Hepatocyte (in vitro differentiated cells): ENCODE measurements around the gene APBA2. TPM values are rescaled to one million over a fixed set of nuclear protein-coding genes. Genes with fewer than 3 reads are reported as not detected.

Experiments used
- DNase-seq: peaks from one replicate; pipeline ENCODE4 v3.0.0-alpha.2; 2016; ENCODE audit warnings: low spot score
- H2AFZ ChIP-seq: fragments of 200-600 bp; sonication (generic); 2 replicates; pipeline ENCODE4 v1.6.0; 2016; ENCODE audit warnings: antibody characterized with exemption, mild to moderate bottlenecking
- H3K27ac ChIP-seq: fragments of 200-600 bp; sonication (generic); 2 replicates; pipeline ENCODE4 v1.5.1; 2016; ENCODE audit warnings: mild to moderate bottlenecking
- H3K27me3 ChIP-seq: fragments of 200-600 bp; sonication (generic); 2 replicates; pipeline ENCODE4 v1.6.1; 2016
- H3K36me3 ChIP-seq: fragments of 200-600 bp; sonication (generic); replicated peaks from 2 replicates; pipeline ENCODE4 v1.5.1; 2016; ENCODE audit warnings: low read depth; ENCODE audit not compliant: insufficient read depth
- H3K4me1 ChIP-seq: fragments of 200-600 bp; sonication (generic); 2 replicates; pipeline ENCODE4 v1.5.1; 2016; ENCODE audit warnings: mild to moderate bottlenecking, moderate library complexity; ENCODE audit not compliant: insufficient read depth
- H3K4me2 ChIP-seq: fragments of 200-600 bp; sonication (generic); 2 replicates; pipeline ENCODE4 v1.6.0; 2016
- H3K4me3 ChIP-seq: fragments of 200-600 bp; sonication (generic); 2 replicates; pipeline ENCODE4 v1.5.1; 2016; ENCODE audit warnings: mild to moderate bottlenecking
- H3K79me2 ChIP-seq: fragments of 200-600 bp; sonication (generic); 2 replicates; pipeline ENCODE4 v1.6.0; 2017; ENCODE audit warnings: mild to moderate bottlenecking
- H3K9me2 ChIP-seq: fragments of 200-600 bp; sonication (generic); replicated peaks from 2 replicates; pipeline ENCODE4 v1.6.0; 2017; ENCODE audit warnings: mild to moderate bottlenecking; ENCODE audit not compliant: insufficient read depth
- H3K9me3 ChIP-seq: fragments of 200-600 bp; sonication (generic); 2 replicates; pipeline ENCODE4 v1.5.1; 2016; ENCODE audit warnings: low read depth, mild to moderate bottlenecking
- H4K20me1 ChIP-seq: fragments of 200-600 bp; sonication (generic); 2 replicates; pipeline ENCODE4 v1.6.0; 2016; ENCODE audit warnings: mild to moderate bottlenecking; ENCODE audit not compliant: insufficient read depth, poor library complexity, severe bottlenecking
- EZH2 ChIP-seq: fragments of 200-600 bp; sonication (generic); IDR thresholded peaks from 2 replicates; pipeline ENCODE4 v1.6.1; 2016; ENCODE audit warnings: antibody characterized with exemption, mild to moderate bottlenecking, borderline replicate concordance
- EZH2phosphoT487 ChIP-seq: fragments of 200-600 bp; sonication (generic); IDR thresholded peaks from one replicate; pipeline ENCODE4 v1.6.1; 2018; ENCODE audit warnings: antibody characterized with exemption, mild to moderate bottlenecking, low read depth, moderate library complexity; ENCODE audit not compliant: unreplicated experiment, severe bottlenecking
- WGBS: methylation state at CpG from one replicate; pipeline ENCODE4 v1.1.6; 2016; ENCODE audit warnings: low lambda C conversion rate; ENCODE audit errors: missing lambda C conversion rate; 5-methylcytosine and 5-hydroxymethylcytosine counted together
- polyA plus RNA-seq: library from polyadenylated mRNA; unstranded; fragments of >200 nt; fragmentation: Nextera tagmentation; extraction: Ambion mirVana; gene quantifications from 2 replicates; pipeline ENCODE4 v1.2.1, GENCODE V29; 2016
- total RNA-seq: library from RNA; depleted of rRNA; stranded (reverse); fragments of >200 nt; gene quantifications from 2 replicates; pipeline ENCODE4 v1.2.3, GENCODE V29; 2014
- TF ChIP-seq, protein P1 (sequence below): fragments of 200-600 bp; sonication (generic); IDR thresholded peaks from 2 replicates; pipeline ENCODE4 v1.5.1; 2016; ENCODE audit warnings: antibody characterized with exemption, mild to moderate bottlenecking; ENCODE audit not compliant: poor library complexity

APBA2 gene
- total and polyA plus RNA-seq, 2 experiments from 2014 or later = 8.4 to 10.1 TPM

DNA sequence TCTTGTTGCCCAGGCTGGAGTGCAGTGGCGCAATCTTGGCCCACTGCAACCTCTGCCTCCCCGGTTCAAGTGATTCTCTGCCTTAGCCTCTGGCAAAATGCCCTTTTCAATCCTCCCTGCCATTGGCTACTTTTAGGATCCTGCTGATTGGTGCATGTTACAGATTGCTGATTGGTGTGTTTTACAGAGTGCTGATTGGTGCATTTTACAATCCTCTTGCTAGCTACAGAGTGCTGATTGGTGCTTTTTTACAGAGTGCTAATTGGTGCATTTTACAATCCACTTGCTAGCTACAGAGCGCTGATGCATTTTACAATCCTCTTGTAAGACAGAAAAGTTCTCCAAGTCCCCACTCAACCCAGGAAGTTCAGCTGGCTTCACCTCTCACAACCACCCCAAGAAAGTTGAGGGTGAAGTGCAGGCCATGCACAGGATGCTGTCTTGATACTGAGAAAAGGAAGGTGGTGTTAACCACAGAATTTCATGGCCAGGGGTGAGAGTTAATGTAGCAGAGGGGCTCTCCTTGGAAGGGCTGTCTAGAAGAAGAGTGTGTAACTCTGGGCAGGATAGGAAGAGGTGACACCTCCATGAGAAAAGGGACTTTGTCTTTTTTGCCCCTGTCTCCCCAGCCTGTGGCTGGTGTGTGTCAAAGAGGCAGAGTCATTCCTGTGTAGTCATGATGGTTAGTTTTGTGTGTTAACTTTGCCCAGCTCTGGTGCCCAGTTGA, 145.9 kb downstream of the APBA2 start:
- H3K4me3 ChIP-seq = no peak overlapping the region

DNA sequence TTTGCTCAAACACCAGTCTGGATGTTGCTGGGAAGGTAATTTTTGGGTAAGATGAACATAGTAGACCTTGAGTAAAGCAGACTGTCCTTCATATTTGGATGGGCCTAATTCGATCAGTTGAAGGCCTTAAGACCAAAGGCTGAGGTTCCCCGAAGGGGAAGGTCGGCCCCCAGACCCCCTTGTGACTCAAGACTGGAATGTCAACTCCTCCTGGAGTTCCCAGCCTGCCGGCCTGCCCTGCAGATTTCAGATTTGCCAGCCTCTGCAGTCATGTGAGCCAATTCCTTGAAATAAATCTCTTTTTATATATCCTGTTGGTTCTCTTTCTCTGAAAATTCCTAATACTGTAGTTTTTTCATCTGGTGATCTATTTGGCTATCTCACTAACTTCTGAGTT, 146.5 kb downstream of the APBA2 start:
- H3K27ac ChIP-seq = no peak overlapping the region
- no peaks in the 10 kb centered on the region for H3K9me3 ChIP-seq
- H3K4me3 ChIP-seq = no peak overlapping the region
- no peak overlapping the region for H2AFZ ChIP-seq
- H4K20me1 ChIP-seq = no peaks in the 10 kb centered on the region
- no peaks in the 10 kb centered on the region for H3K4me1 ChIP-seq
- no peaks in the 10 kb centered on the region for H3K36me3 ChIP-seq
- DNase-seq = no peak
- H3K79me2 ChIP-seq = no peaks in the 10 kb centered on the region
- 88% methylated on average over 4 of the region's 4 CpGs for WGBS
- H3K4me2 ChIP-seq = no peak overlapping the region
- no peaks in the 10 kb centered on the region for H3K27me3 ChIP-seq
- no peaks in the 10 kb centered on the region for H3K9me2 ChIP-seq
- TF ChIP-seq EZH2phosphoT487 = no peak
- TF ChIP-seq, protein P1, sequence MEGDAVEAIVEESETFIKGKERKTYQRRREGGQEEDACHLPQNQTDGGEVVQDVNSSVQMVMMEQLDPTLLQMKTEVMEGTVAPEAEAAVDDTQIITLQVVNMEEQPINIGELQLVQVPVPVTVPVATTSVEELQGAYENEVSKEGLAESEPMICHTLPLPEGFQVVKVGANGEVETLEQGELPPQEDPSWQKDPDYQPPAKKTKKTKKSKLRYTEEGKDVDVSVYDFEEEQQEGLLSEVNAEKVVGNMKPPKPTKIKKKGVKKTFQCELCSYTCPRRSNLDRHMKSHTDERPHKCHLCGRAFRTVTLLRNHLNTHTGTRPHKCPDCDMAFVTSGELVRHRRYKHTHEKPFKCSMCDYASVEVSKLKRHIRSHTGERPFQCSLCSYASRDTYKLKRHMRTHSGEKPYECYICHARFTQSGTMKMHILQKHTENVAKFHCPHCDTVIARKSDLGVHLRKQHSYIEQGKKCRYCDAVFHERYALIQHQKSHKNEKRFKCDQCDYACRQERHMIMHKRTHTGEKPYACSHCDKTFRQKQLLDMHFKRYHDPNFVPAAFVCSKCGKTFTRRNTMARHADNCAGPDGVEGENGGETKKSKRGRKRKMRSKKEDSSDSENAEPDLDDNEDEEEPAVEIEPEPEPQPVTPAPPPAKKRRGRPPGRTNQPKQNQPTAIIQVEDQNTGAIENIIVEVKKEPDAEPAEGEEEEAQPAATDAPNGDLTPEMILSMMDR = no peak
- TF ChIP-seq EZH2 = no peak

More for the DNA sequence above, 145.9 kb downstream of the APBA2 start:
- WGBS = 87% methylated on average over 3 of the region's 3 CpGs
- no peak overlapping the region for H2AFZ ChIP-seq
- H3K9me2 ChIP-seq = no peaks in the 10 kb centered on the region
- DNase-seq = no peak
- no peaks in the 10 kb centered on the region for H3K27me3 ChIP-seq
- H3K4me2 ChIP-seq = no peak overlapping the region
- no peaks in the 10 kb centered on the region for H4K20me1 ChIP-seq
- H3K27ac ChIP-seq = no peak overlapping the region
- H3K36me3 ChIP-seq = no peaks in the 10 kb centered on the region
- no peaks in the 10 kb centered on the region for H3K9me3 ChIP-seq
- no peaks in the 10 kb centered on the region for H3K4me1 ChIP-seq
- TF ChIP-seq, protein P1 = no peak
- no peak for TF ChIP-seq EZH2phosphoT487
- TF ChIP-seq EZH2 = no peak
- H3K79me2 ChIP-seq = no peaks in the 10 kb centered on the region

DNA sequence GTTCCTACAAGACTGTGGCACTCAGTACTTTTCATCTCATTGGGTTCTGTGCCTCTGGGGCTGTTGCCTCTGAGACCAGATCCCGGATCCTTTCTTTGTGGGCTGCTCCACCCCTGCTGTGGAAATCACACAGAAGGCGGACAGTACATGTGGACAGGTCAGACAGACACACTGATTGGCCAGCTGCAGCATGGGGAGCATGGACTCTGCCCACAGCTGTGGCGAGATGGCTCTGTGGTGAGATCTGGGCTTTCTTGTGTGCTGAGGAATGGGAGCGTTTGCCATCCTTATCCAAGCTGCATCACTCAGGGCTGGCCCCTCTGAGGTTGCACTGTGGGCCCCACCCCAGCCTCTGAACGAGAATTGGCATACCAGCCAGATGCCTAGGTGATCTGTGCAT, 147.0 kb downstream of the APBA2 start:
- Histone ChIP-seq H3K9me2 (no peaks in the 10 kb centered on the region), H3K79me2 (no peaks in the 10 kb centered on the region), H3K27ac (no peak overlapping the region), H3K9me3 (no peaks in the 10 kb centered on the region), H3K27me3 (no peaks in the 10 kb centered on the region), H3K4me3 (no peak overlapping the region), H3K36me3 (no peaks in the 10 kb centered on the region), H3K4me2 (no peak overlapping the region), H3K4me1 (no peaks in the 10 kb centered on the region), H2AFZ (no peak overlapping the region), H4K20me1 (no peaks in the 10 kb centered on the region)
- 87% methylated on average over 5 of the region's 5 CpGs for WGBS
- no peak for TF ChIP-seq EZH2phosphoT487
- no peak for TF ChIP-seq EZH2
- TF ChIP-seq, protein P1 = no peak
- DNase-seq = no peak
